ENCODE results near the gene RERG.

- no peak for TF ChIP-seq POLR2A (IDR thresholded peaks at IDR 0.05)
- no peak for TF ChIP-seq CTCF (IDR thresholded peaks at IDR 0.05)
Measured at GRCh38 chr12:15118955-15119354, 102.3 kb downstream of the RERG start.

Data from uterus (tissue), 2 donors.